ENCODE results near the gene LRCH3.

LRCH3 gene

GRCh38 chr3:197811343-197811742 is 20.3 kb downstream of the LRCH3 start:
- H3K27ac ChIP-seq (ENCODE audit: low read depth, low read length) = no peak overlapping the region
- H3K36me3 ChIP-seq (ENCODE audit: insufficient read depth, low read length) = no peaks in the 10 kb centered on the region
- H3K9ac ChIP-seq (ENCODE audit: low read length) = no peak overlapping the region
- no peaks in the 10 kb centered on the region for H3K27me3 ChIP-seq (ENCODE audit: control insufficient read depth in 1 of 2, insufficient read depth in 2 of 2, low read length in 2 of 2)
- no peaks in the 10 kb centered on the region for H3K9me3 ChIP-seq (ENCODE audit: low read length)
- peaks cover 24% of the 10 kb centered on the region for H3K4me1 ChIP-seq (ENCODE audit: insufficient read depth, low read length)
- no peak overlapping the region for H3K4me3 ChIP-seq (ENCODE audit: low read depth in 1 of 2, low read length in 2 of 2)

DNA sequence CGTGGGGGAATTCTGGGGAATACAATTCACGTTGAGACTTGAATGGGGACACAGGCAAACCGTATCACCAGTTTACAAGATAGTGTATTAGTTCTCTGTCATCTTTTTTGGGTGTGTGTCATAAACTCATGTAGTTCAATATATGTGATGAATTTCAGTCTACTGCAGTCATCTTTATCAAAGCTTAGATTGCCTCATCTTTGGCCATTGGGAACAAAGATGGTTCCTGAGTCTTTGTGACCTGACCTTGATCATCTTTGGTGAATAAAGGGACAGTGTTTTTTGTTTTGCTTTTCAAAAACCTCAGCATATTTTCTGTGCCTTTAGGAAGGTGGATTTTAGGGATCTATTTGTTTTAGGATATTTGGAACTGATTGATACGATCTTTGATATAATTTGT is 23.3 kb downstream of the LRCH3 start:
- H3K27me3 ChIP-seq (ENCODE audit: control insufficient read depth in 1 of 2, insufficient read depth in 2 of 2, low read length in 2 of 2) = no peaks in the 10 kb centered on the region
- H3K4me1 ChIP-seq (ENCODE audit: insufficient read depth, low read length) = peaks cover 10% of the 10 kb centered on the region
- H3K27ac ChIP-seq (ENCODE audit: low read depth, low read length) = no peak overlapping the region
- H3K4me3 ChIP-seq (ENCODE audit: low read depth in 1 of 2, low read length in 2 of 2) = no peak overlapping the region
- H3K9ac ChIP-seq (ENCODE audit: low read length) = no peak overlapping the region
- H3K36me3 ChIP-seq (ENCODE audit: insufficient read depth, low read length) = no peaks in the 10 kb centered on the region
- no peaks in the 10 kb centered on the region for H3K9me3 ChIP-seq (ENCODE audit: low read length)

DNA sequence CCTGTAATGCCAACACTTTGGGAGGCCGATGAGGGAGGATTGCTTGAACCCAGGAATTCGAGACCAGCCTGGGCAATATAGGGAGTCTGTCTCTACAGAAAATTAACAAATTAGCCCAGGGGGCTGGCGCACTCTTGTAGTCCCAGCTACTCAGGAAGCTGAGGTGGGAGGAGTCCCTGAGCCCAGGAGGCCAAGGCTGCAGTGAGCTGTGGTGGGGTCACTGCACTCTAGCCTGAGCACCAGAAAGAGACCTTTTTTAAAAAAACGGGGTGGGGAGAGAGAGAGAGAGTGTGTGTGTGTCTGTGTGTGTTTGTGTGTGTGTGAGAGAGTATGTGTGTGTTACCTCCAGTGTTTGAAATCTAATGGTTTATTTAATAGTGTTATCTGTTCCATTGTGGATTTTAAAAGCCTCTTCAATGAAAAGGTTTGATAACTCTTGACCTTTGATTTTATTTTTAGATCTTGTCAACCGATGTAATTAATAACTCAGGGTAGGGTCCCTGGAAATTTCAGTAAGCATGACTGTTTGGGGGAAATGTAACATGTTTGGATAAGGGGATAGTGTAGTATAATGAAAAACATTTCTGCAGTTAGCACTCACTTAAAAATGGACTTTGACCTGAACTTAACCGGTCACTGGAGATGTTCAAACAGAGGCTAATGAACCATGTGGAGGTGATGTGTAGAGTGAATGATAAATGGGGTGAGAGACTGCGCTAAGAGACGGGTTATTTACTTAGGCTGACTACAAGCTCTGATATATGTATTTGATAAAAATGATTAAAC is 29.7 kb downstream of the LRCH3 start:
- Histone ChIP-seq H3K36me3 (ENCODE audit: insufficient read depth, low read length) (peaks cover 15% of the 10 kb centered on the region), H3K9me3 (ENCODE audit: low read length) (no peaks in the 10 kb centered on the region), H3K27me3 (ENCODE audit: control insufficient read depth in 1 of 2, insufficient read depth in 2 of 2, low read length in 2 of 2) (no peaks in the 10 kb centered on the region), H3K9ac (ENCODE audit: low read length) (no peak overlapping the region), H3K27ac (ENCODE audit: low read depth, low read length) (no peak overlapping the region), H3K4me3 (ENCODE audit: low read depth in 1 of 2, low read length in 2 of 2) (no peak overlapping the region), H3K4me1 (ENCODE audit: insufficient read depth, low read length) (no peaks in the 10 kb centered on the region)

DNA sequence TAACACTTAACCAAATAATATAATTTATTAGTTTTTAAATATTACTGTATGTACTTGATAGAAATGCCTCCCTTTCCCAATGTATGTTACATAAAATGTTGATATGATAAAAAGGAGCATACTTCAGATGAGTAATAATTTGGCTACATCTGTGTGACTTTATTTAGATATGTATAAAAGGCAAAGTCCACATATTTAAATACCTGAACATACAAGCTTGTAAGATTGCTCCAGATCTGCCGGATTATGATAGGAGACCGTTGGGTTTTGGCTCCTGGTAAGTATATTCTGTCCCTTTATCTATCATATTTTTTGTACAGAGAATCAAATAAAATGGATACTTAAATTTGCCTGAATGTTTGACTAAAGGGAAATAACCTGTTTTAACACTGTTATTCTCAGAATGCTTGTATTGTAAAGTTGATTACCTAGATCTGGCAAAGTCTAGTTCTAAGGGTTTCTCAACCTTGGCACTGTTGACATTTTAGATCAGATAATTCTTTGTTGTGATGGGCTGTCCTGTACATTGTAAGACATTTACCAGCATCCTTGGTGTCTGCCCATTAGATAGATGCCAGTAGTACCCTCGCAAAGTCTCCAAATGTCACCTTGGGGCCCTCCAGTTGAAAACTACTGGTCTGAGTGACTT is 38.5 kb downstream of the LRCH3 start:
- no peaks in the 10 kb centered on the region for H3K27me3 ChIP-seq (ENCODE audit: control insufficient read depth in 1 of 2, insufficient read depth in 2 of 2, low read length in 2 of 2)
- H3K4me3 ChIP-seq (ENCODE audit: low read depth in 1 of 2, low read length in 2 of 2) = no peak overlapping the region
- no peaks in the 10 kb centered on the region for H3K9me3 ChIP-seq (ENCODE audit: low read length)
- H3K27ac ChIP-seq (ENCODE audit: low read depth, low read length) = no peak overlapping the region
- H3K9ac ChIP-seq (ENCODE audit: low read length) = no peak overlapping the region
- H3K4me1 ChIP-seq (ENCODE audit: insufficient read depth, low read length) = no peaks in the 10 kb centered on the region
- peaks cover 44% of the 10 kb centered on the region for H3K36me3 ChIP-seq (ENCODE audit: insufficient read depth, low read length)

DNA sequence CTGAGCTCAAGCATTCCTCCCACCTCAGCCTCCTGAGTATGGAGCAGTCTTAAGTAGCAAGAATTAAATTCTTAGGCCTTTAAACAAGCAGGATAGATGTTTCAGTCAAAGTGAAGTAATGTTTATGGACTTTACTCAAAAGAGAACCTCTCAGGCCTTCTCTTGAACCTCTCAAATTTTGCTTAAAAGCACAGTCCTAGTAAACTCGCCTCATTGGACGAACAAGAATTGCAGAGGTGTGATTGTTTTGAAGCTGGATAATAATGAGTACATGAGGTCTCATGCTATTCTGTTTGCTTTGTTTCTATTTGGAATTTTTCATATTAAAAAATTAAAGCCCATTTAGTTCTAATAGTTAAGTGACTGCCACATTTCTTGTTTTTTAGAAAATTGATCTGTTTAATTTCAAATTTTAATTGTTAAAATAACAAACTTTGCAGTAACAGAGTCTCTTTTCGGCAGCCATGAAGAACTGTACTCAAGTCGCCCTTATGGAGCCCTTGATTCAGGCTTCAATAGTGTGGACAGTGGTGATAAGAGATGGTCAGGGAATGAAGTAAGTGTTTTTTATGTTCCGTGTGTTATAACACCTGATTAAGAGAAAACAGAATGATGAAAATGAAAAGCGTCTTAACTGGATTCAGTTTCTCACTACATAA is 39.4 kb downstream of the LRCH3 start:
- Histone ChIP-seq H3K36me3 (ENCODE audit: insufficient read depth, low read length) (peaks cover 50% of the 10 kb centered on the region), H3K27ac (ENCODE audit: low read depth, low read length) (no peak overlapping the region), H3K9me3 (ENCODE audit: low read length) (no peaks in the 10 kb centered on the region), H3K4me3 (ENCODE audit: low read depth in 1 of 2, low read length in 2 of 2) (no peak overlapping the region), H3K9ac (ENCODE audit: low read length) (no peak overlapping the region), H3K27me3 (ENCODE audit: control insufficient read depth in 1 of 2, insufficient read depth in 2 of 2, low read length in 2 of 2) (no peaks in the 10 kb centered on the region), H3K4me1 (ENCODE audit: insufficient read depth, low read length) (no peaks in the 10 kb centered on the region)

GRCh38 chr3:197830967-197831313 is 39.9 kb downstream of the LRCH3 start:
- Histone ChIP-seq H3K27me3 (ENCODE audit: control insufficient read depth in 1 of 2, insufficient read depth in 2 of 2, low read length in 2 of 2) (no peaks in the 10 kb centered on the region), H3K4me1 (ENCODE audit: insufficient read depth, low read length) (no peaks in the 10 kb centered on the region), H3K9me3 (ENCODE audit: low read length) (no peaks in the 10 kb centered on the region), H3K27ac (ENCODE audit: low read depth, low read length) (no peak overlapping the region), H3K4me3 (ENCODE audit: low read depth in 1 of 2, low read length in 2 of 2) (no peak overlapping the region), H3K9ac (ENCODE audit: low read length) (no peak overlapping the region), H3K36me3 (ENCODE audit: insufficient read depth, low read length) (peaks cover 55% of the 10 kb centered on the region)

GRCh38 chr3:197833930-197834715 is 43.1 kb downstream of the LRCH3 start:
- Histone ChIP-seq H3K27me3 (ENCODE audit: control insufficient read depth in 1 of 2, insufficient read depth in 2 of 2, low read length in 2 of 2) (no peaks in the 10 kb centered on the region), H3K9ac (ENCODE audit: low read length) (no peak overlapping the region), H3K36me3 (ENCODE audit: insufficient read depth, low read length) (peaks cover 44% of the 10 kb centered on the region), H3K9me3 (ENCODE audit: low read length) (no peaks in the 10 kb centered on the region), H3K4me1 (ENCODE audit: insufficient read depth, low read length) (no peaks in the 10 kb centered on the region), H3K27ac (ENCODE audit: low read depth, low read length) (no peak overlapping the region), H3K4me3 (ENCODE audit: low read depth in 1 of 2, low read length in 2 of 2) (no peak overlapping the region)

- Histone ChIP-seq H3K27ac (ENCODE audit: low read depth, low read length) (no peak overlapping the region), H3K27me3 (ENCODE audit: control insufficient read depth in 1 of 2, insufficient read depth in 2 of 2, low read length in 2 of 2) (no peaks in the 10 kb centered on the region), H3K9ac (ENCODE audit: low read length) (no peak overlapping the region), H3K4me1 (ENCODE audit: insufficient read depth, low read length) (no peaks in the 10 kb centered on the region), H3K9me3 (ENCODE audit: low read length) (no peaks in the 10 kb centered on the region), H3K36me3 (ENCODE audit: insufficient read depth, low read length) (peaks cover 43% of the 10 kb centered on the region), H3K4me3 (ENCODE audit: low read depth in 1 of 2, low read length in 2 of 2) (no peak overlapping the region)
Measured at GRCh38 chr3:197835509-197835908, 44.5 kb downstream of the LRCH3 start.

DNA sequence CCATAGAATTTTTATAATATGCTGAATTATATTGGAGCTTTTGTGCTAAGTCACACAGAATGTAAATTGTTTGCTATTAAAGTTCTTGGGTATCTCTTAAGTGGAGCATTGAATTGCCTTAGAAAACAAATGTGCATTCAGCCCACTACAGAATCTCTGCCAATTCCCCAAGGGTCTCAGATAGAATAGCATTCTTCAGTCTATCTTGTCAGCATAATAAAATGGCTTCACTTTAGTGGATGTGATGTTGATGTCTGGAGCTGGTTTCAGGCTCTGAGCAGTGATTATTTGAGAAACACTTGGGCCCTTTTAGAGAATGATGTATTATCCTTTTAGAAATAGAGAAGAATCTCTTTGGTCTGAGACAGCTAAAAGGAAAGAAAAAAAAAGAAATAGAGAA is 45.2 kb downstream of the LRCH3 start:
- no peak overlapping the region for H3K27ac ChIP-seq (ENCODE audit: low read depth, low read length)
- no peak overlapping the region for H3K9ac ChIP-seq (ENCODE audit: low read length)

GRCh38 chr3:197837282-197837681 is 46.2 kb downstream of the LRCH3 start:
- H3K36me3 ChIP-seq (ENCODE audit: insufficient read depth, low read length) = peaks cover 41% of the 10 kb centered on the region

More for the DNA sequence above, 45.2 kb downstream of the LRCH3 start:
- Histone ChIP-seq H3K4me1 (ENCODE audit: insufficient read depth, low read length) (no peaks in the 10 kb centered on the region), H3K36me3 (ENCODE audit: insufficient read depth, low read length) (peaks cover 45% of the 10 kb centered on the region), H3K4me3 (ENCODE audit: low read depth in 1 of 2, low read length in 2 of 2) (no peak overlapping the region), H3K27me3 (ENCODE audit: control insufficient read depth in 1 of 2, insufficient read depth in 2 of 2, low read length in 2 of 2) (no peaks in the 10 kb centered on the region), H3K9me3 (ENCODE audit: low read length) (no peaks in the 10 kb centered on the region)

DNA sequence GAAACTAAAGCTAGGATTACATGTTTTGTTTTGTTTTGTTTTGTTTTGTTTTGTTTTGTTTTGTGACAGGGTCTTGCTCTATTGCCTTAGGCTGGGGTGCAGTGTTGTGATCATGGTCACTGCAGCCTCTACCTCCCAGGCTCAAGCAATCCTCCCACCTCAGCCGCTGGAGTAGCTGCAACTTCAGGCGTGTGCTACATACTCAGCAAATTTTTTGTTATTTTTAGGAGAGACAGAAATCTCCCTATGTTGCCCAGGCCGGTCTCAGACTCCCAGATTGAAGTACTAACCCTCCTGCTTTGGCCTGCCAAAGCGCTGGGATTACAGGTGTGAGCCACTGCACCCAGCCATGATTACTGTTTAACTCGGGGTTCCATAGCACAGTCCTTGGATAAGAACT is 50.7 kb downstream of the LRCH3 start:
- no peak overlapping the region for H3K4me3 ChIP-seq (ENCODE audit: low read depth in 1 of 2, low read length in 2 of 2)
- H3K27ac ChIP-seq (ENCODE audit: low read depth, low read length) = no peak overlapping the region
- no peak overlapping the region for H3K9ac ChIP-seq (ENCODE audit: low read length)
- H3K4me1 ChIP-seq (ENCODE audit: insufficient read depth, low read length) = no peaks in the 10 kb centered on the region
- H3K9me3 ChIP-seq (ENCODE audit: low read length) = no peaks in the 10 kb centered on the region
- no peaks in the 10 kb centered on the region for H3K27me3 ChIP-seq (ENCODE audit: control insufficient read depth in 1 of 2, insufficient read depth in 2 of 2, low read length in 2 of 2)
- peaks cover 49% of the 10 kb centered on the region for H3K36me3 ChIP-seq (ENCODE audit: insufficient read depth, low read length)

More at GRCh38 chr3:197837282-197837681, 46.2 kb downstream of the LRCH3 start:
- Histone ChIP-seq H3K9me3 (ENCODE audit: low read length) (no peaks in the 10 kb centered on the region), H3K4me3 (ENCODE audit: low read depth in 1 of 2, low read length in 2 of 2) (no peak overlapping the region), H3K27me3 (ENCODE audit: control insufficient read depth in 1 of 2, insufficient read depth in 2 of 2, low read length in 2 of 2) (no peaks in the 10 kb centered on the region), H3K4me1 (ENCODE audit: insufficient read depth, low read length) (no peaks in the 10 kb centered on the region), H3K9ac (ENCODE audit: low read length) (no peak overlapping the region), H3K27ac (ENCODE audit: low read depth, low read length) (no peak overlapping the region)
